ENCODE measurements around the gene CCNG2.

DNA sequence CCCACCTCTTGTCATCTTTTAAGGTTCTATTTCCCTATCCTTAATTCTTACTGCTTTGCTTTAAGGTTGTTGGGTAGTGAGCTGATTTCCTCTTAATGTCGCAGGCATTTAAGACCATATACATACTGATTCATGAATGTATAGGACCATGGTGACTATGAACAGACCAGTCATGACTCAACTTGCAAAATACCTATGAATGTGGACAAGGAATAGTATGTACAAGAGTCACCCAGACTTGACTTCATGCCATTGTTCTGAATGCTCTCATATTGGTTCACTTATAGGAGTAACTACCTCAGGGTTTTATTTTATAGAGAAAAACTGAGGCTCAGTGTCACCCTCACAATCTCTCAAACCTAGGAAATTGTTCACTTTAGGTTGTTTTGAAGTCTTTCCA lies 44.3 kb downstream of the CCNG2 start:
- TF ChIP-seq POLR2AphosphoS5 (IDR thresholded peaks at IDR 0.05; ENCODE audit: low read depth): no peak
- TF ChIP-seq, protein P1, sequence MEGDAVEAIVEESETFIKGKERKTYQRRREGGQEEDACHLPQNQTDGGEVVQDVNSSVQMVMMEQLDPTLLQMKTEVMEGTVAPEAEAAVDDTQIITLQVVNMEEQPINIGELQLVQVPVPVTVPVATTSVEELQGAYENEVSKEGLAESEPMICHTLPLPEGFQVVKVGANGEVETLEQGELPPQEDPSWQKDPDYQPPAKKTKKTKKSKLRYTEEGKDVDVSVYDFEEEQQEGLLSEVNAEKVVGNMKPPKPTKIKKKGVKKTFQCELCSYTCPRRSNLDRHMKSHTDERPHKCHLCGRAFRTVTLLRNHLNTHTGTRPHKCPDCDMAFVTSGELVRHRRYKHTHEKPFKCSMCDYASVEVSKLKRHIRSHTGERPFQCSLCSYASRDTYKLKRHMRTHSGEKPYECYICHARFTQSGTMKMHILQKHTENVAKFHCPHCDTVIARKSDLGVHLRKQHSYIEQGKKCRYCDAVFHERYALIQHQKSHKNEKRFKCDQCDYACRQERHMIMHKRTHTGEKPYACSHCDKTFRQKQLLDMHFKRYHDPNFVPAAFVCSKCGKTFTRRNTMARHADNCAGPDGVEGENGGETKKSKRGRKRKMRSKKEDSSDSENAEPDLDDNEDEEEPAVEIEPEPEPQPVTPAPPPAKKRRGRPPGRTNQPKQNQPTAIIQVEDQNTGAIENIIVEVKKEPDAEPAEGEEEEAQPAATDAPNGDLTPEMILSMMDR (IDR thresholded peaks at IDR 0.05; ENCODE audit: insufficient read depth, low read length): no peak
- TF ChIP-seq, protein P2, sequence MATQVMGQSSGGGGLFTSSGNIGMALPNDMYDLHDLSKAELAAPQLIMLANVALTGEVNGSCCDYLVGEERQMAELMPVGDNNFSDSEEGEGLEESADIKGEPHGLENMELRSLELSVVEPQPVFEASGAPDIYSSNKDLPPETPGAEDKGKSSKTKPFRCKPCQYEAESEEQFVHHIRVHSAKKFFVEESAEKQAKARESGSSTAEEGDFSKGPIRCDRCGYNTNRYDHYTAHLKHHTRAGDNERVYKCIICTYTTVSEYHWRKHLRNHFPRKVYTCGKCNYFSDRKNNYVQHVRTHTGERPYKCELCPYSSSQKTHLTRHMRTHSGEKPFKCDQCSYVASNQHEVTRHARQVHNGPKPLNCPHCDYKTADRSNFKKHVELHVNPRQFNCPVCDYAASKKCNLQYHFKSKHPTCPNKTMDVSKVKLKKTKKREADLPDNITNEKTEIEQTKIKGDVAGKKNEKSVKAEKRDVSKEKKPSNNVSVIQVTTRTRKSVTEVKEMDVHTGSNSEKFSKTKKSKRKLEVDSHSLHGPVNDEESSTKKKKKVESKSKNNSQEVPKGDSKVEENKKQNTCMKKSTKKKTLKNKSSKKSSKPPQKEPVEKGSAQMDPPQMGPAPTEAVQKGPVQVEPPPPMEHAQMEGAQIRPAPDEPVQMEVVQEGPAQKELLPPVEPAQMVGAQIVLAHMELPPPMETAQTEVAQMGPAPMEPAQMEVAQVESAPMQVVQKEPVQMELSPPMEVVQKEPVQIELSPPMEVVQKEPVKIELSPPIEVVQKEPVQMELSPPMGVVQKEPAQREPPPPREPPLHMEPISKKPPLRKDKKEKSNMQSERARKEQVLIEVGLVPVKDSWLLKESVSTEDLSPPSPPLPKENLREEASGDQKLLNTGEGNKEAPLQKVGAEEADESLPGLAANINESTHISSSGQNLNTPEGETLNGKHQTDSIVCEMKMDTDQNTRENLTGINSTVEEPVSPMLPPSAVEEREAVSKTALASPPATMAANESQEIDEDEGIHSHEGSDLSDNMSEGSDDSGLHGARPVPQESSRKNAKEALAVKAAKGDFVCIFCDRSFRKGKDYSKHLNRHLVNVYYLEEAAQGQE (IDR thresholded peaks at IDR 0.05; ENCODE audit: insufficient replicate concordance, low read depth): no peak
